Measurements from ENCODE around the gene IL16. TPM values are rescaled to one million over a fixed set of nuclear protein-coding genes. Genes with fewer than 3 reads are reported as not detected.

Gene IL16
- total RNA-seq, 1 donor from 2014 or later = 0.05 TPM

DNA sequence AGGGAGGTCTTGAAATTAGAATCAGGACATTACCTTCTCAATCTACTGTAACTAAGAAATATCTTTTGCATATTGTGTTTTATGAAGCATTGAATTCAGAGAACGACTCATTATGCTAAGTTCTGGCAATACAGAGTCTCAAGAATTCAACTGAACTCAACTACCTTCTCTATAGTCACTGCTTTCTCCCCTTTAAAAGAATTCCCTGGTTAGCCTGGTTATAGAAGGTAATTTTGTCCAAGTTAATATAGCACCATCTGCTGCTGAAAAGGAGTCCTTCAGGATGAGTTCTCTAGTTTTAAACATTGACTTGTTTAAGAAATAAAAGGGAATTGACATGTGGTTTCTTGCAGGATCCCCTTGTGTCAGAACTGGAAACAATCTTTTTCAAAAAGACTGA, 60.2 kb downstream of the IL16 start:
- TF ChIP-seq CTCF (conservative IDR thresholded peaks at IDR 0.05) = peak; percentile 63
- H3K4me1 Mint-ChIP-seq = peaks cover 19% of the 10 kb centered on the region
- H3K27me3 Mint-ChIP-seq (ENCODE audit: low read depth) = peaks cover 3% of the 10 kb centered on the region
- no peak overlapping the region for H3K27ac Mint-ChIP-seq (ENCODE audit: unreplicated experiment)
- no peaks in the 10 kb centered on the region for H3K36me3 Mint-ChIP-seq (ENCODE audit: low read depth)
- no peak for DNase-seq (ENCODE audit: low read depth, low spot score)
- H3K4me3 Mint-ChIP-seq = no peak overlapping the region
- H3K9me3 Mint-ChIP-seq = no peaks in the 10 kb centered on the region

- no peak for DNase-seq (ENCODE audit: low read depth, low spot score)
- Mint-ChIP-seq H3K4me1 (peaks cover 19% of the 10 kb centered on the region), H3K27ac (ENCODE audit: unreplicated experiment) (no peak overlapping the region), H3K4me3 (no peak overlapping the region), H3K9me3 (no peaks in the 10 kb centered on the region), H3K27me3 (ENCODE audit: low read depth) (peaks cover 3% of the 10 kb centered on the region), H3K36me3 (ENCODE audit: low read depth) (no peaks in the 10 kb centered on the region)
- TF ChIP-seq CTCF (conservative IDR thresholded peaks at IDR 0.05) = no peak
Observed at GRCh38 chr15:81257435-81257834, 60.8 kb downstream of the IL16 start.

- no peak overlapping the region for H3K4me3 Mint-ChIP-seq
- peaks cover 19% of the 10 kb centered on the region for H3K4me1 Mint-ChIP-seq
Observed at GRCh38 chr15:81258455-81258854, 61.8 kb downstream of the IL16 start.

GRCh38 chr15:81259760-81260298, 63.1 kb downstream of the IL16 start:
- no peaks in the 10 kb centered on the region for H3K9me3 Mint-ChIP-seq
- H3K4me1 Mint-ChIP-seq = peaks cover 6% of the 10 kb centered on the region
- H3K36me3 Mint-ChIP-seq (ENCODE audit: low read depth) = no peaks in the 10 kb centered on the region
- no peak overlapping the region for H3K4me3 Mint-ChIP-seq
- DNase-seq (ENCODE audit: low read depth, low spot score) = no peak
- peaks cover 3% of the 10 kb centered on the region for H3K27me3 Mint-ChIP-seq (ENCODE audit: low read depth)
- H3K27ac Mint-ChIP-seq (ENCODE audit: unreplicated experiment) = no peak overlapping the region
- TF ChIP-seq CTCF (conservative IDR thresholded peaks at IDR 0.05) = no peak

More at GRCh38 chr15:81258455-81258854, 61.8 kb downstream of the IL16 start:
- no peak for TF ChIP-seq CTCF (conservative IDR thresholded peaks at IDR 0.05)
- no peak for DNase-seq (ENCODE audit: low read depth, low spot score)
- Mint-ChIP-seq H3K27ac (ENCODE audit: unreplicated experiment) (no peak overlapping the region), H3K27me3 (ENCODE audit: low read depth) (peaks cover 3% of the 10 kb centered on the region), H3K36me3 (ENCODE audit: low read depth) (no peaks in the 10 kb centered on the region), H3K9me3 (no peaks in the 10 kb centered on the region)

DNA sequence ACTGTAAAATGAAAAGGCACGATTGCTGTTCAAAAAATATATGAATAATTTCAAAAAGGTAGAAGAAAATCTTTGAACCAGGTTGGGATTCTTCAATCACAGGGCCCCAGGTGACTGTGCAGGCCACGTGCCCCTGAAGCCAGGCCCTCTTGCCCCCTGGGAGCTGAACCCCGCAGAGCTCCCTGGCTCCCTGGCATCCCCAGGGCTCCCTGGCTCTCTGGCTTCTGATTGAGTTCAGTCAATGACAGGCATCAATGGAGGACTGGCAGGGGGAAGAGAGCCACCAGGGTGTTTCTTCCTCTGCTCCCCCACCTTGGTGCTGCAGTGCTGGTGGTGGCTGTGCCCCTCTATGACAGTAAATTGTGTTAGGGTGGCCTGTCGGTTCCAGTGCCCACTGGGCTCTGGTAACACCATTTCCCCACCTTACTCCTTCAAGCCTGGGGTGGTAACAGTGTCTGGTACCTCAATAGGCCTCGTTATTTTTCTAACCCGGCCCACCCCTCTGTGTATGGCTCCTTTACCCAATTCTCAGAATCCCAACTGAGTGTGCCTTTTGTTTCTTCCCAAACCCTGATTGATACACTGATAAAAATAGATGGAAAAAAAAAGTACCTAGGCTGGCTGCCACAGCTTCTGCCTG, 64.6 kb downstream of the IL16 start:
- DNase-seq (ENCODE audit: low read depth, low spot score) = no peak
- H3K27me3 Mint-ChIP-seq (ENCODE audit: low read depth) = peaks cover 3% of the 10 kb centered on the region
- H3K9me3 Mint-ChIP-seq = no peaks in the 10 kb centered on the region
- no peaks in the 10 kb centered on the region for H3K36me3 Mint-ChIP-seq (ENCODE audit: low read depth)
- no peak overlapping the region for H3K27ac Mint-ChIP-seq (ENCODE audit: unreplicated experiment)
- H3K4me3 Mint-ChIP-seq = no peak overlapping the region
- peaks cover 14% of the 10 kb centered on the region for H3K4me1 Mint-ChIP-seq
- no peak for TF ChIP-seq CTCF (conservative IDR thresholded peaks at IDR 0.05)

Measured in neural crest cell (in vitro differentiated cells).